HepG2 (cell line): Measurements from ENCODE around the gene STK11. TPM values are rescaled to one million over a fixed set of nuclear protein-coding genes. Genes with fewer than 3 reads are reported as not detected.
A peak's percentile ranks its signal among the peaks of the same experiment; 100 is the strongest.

Experiments used
- ADNP ChIP-seq: sonication (generic); formaldehyde crosslinking; IDR thresholded peaks from 2 replicates; pipeline ENCODE4 v1.4.0; 2020; ENCODE audit warnings: missing genetic modification reagents
- CSRNP2 ChIP-seq: sonication (generic); formaldehyde crosslinking; conservative IDR thresholded peaks from 2 replicates; pipeline ENCODE4 v1.8.0; 2022; ENCODE audit warnings: low read depth, missing genetic modification reagents
- EHMT2 ChIP-seq: fragments of 200-600 bp; sonication (generic); IDR thresholded peaks from 2 replicates; pipeline ENCODE4 v1.7.0; 2017; ENCODE audit warnings: antibody characterized with exemption, low read depth, low read length, borderline replicate concordance
- HNF4A ChIP-seq: sonication (generic); formaldehyde crosslinking; IDR thresholded peaks from 2 replicates; pipeline ENCODE4 v1.4.0; 2020; ENCODE audit warnings: missing genetic modification reagents
- HOXA9 ChIP-seq: sonication (generic); formaldehyde crosslinking; IDR thresholded peaks from 2 replicates; pipeline ENCODE4 v1.8.1; 2022; ENCODE audit warnings: missing genetic modification reagents, mild to moderate bottlenecking, moderate library complexity, borderline replicate concordance
- KLF13 ChIP-seq: sonication (generic); formaldehyde crosslinking; IDR thresholded peaks from 2 replicates; pipeline ENCODE4 v1.4.0; 2020; ENCODE audit warnings: mild to moderate bottlenecking, missing genetic modification reagents
- MLX ChIP-seq: IDR thresholded peaks from 2 replicates; pipeline ENCODE4 v1.6.1; 2016
- NFRKB ChIP-seq: fragments of 450-650 bp; IDR thresholded peaks from 2 replicates; pipeline ENCODE4 v1.6.1; 2017
- NR2C2 ChIP-seq: sonication (generic); formaldehyde crosslinking; IDR thresholded peaks from 2 replicates; pipeline ENCODE4 v1.4.0; 2020; ENCODE audit warnings: missing genetic modification reagents, mild to moderate bottlenecking, moderate library complexity, borderline replicate concordance
- PBX3 ChIP-seq: sonication (generic); formaldehyde crosslinking; IDR thresholded peaks from 2 replicates; pipeline ENCODE4 v1.8.1; 2023; ENCODE audit warnings: missing genetic modification reagents, inconsistent platforms, borderline replicate concordance
- PCBP2 ChIP-seq: fragments of 200-400 bp; formaldehyde crosslinking; optimal IDR thresholded peaks from 2 replicates; pipeline ENCODE3; 2018; ENCODE audit warnings: low read length, low read depth; ENCODE audit not compliant: poor library complexity, severe bottlenecking
- REPIN1 ChIP-seq: sonication (generic); formaldehyde crosslinking; IDR thresholded peaks from 2 replicates; pipeline ENCODE4 v1.8.0; 2022; ENCODE audit warnings: missing genetic modification reagents, low read depth, mild to moderate bottlenecking, borderline replicate concordance
- SOX6 ChIP-seq, 2 experiments: fragments of 450-650 bp in 1 of 2; sonication (generic) in 1 of 2; formaldehyde crosslinking in 1 of 2; IDR thresholded peaks; 2 replicates each; pipeline versions ENCODE4 v1.4.0 to v1.6.1; 2017 to 2020; ENCODE audit warnings: antibody characterized with exemption in 1 of 2, mild to moderate bottlenecking in 1 of 2, missing genetic modification reagents in 1 of 2
- SRSF1 ChIP-seq: fragments of 200-400 bp; formaldehyde crosslinking; optimal IDR thresholded peaks from 2 replicates; pipeline ENCODE3; 2017; ENCODE audit warnings: mild to moderate bottlenecking, low read depth, low read length, moderate library complexity
- TBL1XR1 ChIP-seq: fragments of 150-350 bp; IDR thresholded peaks from 2 replicates; pipeline ENCODE4 v1.6.1; 2014; ENCODE audit warnings: borderline replicate concordance, low read length; ENCODE audit not compliant: partially characterized antibody
- TEAD2 ChIP-seq: sonication (generic); formaldehyde crosslinking; IDR thresholded peaks from 2 replicates; pipeline ENCODE4 v1.9.0; 2021; ENCODE audit warnings: missing genetic modification reagents
- ZNF205 ChIP-seq: IDR thresholded peaks from 2 replicates; pipeline ENCODE4 v1.6.1; 2018; ENCODE audit warnings: missing biosample characterization, missing genetic modification reagents
- ZNF225 ChIP-seq: sonication (generic); formaldehyde crosslinking; IDR thresholded peaks from 2 replicates; pipeline ENCODE4 v1.4.0; 2020; ENCODE audit warnings: mild to moderate bottlenecking, missing genetic modification reagents
- ZNF431 ChIP-seq: sonication (generic); formaldehyde crosslinking; IDR thresholded peaks from 2 replicates; pipeline ENCODE4 v1.9.0; 2022; ENCODE audit warnings: missing genetic modification reagents, low read depth, mild to moderate bottlenecking, borderline replicate concordance
- ZNF614 ChIP-seq: IDR thresholded peaks from 2 replicates; pipeline ENCODE4 v1.6.1; 2018; ENCODE audit warnings: missing biosample characterization, missing genetic modification reagents, inconsistent platforms, borderline replicate concordance
- ZNF713 ChIP-seq: sonication (generic); formaldehyde crosslinking; IDR thresholded peaks from 2 replicates; pipeline ENCODE4 v1.4.0; 2020; ENCODE audit warnings: mild to moderate bottlenecking, missing genetic modification reagents
- polyA plus RNA-seq, 8 experiments: library from polyadenylated mRNA; depleted of rRNA in 3 of 8; stranded (reverse) in 7 of 8; unstranded in 1 of 8; fragments of >200 nt; fragmentation: Illumina TruSeq in 4 of 8; extraction: Trizol in 4 of 8; gene quantifications; 2 replicates each; pipeline versions ENCODE4 v1.2.1 to v1.2.3, GENCODE V29; 2011 to 2016; ENCODE audit warnings: low read depth in 4 of 8, missing spikeins in 1 of 8, mixed read lengths in 1 of 8; ENCODE audit not compliant: insufficient read depth in 1 of 8
- total RNA-seq, 5 experiments: library from RNA; depleted of rRNA; stranded (reverse); fragments of >200 nt; fragmentation: Illumina TruSeq; extraction: Trizol; gene quantifications; 2 replicates each; pipeline ENCODE4 v1.2.3, GENCODE V29; 2016; ENCODE audit warnings: low read depth in 1 of 5

The STK11 gene
- total and polyA plus RNA-seq, 2 of the 13 experiments (the other 11 are each of a cell fraction or from before 2014, with no cell fraction given), result 27.5 to 43.6 TPM

GRCh38 chr19:1266129-1266915 is 60.7 kb downstream of the STK11 start (continued):
- TF ChIP-seq TEAD2 (CRISPR knock-in tag) (no peak), ADNP (CRISPR knock-in tag) (no peak), REPIN1 (CRISPR knock-in tag) (no peak), ZNF431 (CRISPR knock-in tag) (no peak), SRSF1 (no peak), ZNF205 (CRISPR knock-in tag) (no peak), SOX6 (IDR thresholded peaks at IDR 0.05) (no peak), SOX6 (CRISPR knock-in tag; IDR thresholded peaks at IDR 0.05) (peak; percentile 68), TBL1XR1 (no peak), HOXA9 (CRISPR knock-in tag) (peak; percentile 68), NR2C2 (no peak; the same call in none of the 2 replicates), NFRKB (no peak), PBX3 (CRISPR knock-in tag) (no peak), KLF13 (CRISPR knock-in tag) (no peak), MLX (CRISPR knock-in tag) (0 out of 2 replicates have a peak, but pooled peaks have one; percentile 21), HNF4A (no peak), ZNF225 (CRISPR knock-in tag) (no peak), EHMT2 (no peak), ZNF713 (CRISPR knock-in tag) (0 out of 2 replicates have a peak, but pooled peaks have one; percentile 75), CSRNP2 (CRISPR knock-in tag) (no peak), ZNF614 (CRISPR knock-in tag) (0 out of 2 replicates have a peak, but pooled peaks have one; percentile 21), PCBP2 (no peak)
